ENCODE data around the gene ATF4. TPM values are rescaled to one million over a fixed set of nuclear protein-coding genes. Genes with fewer than 3 reads are reported as not detected.
"Not testable (repeated sequence)": the region's sequence is repeated elsewhere in the genome, so short reads cannot be mapped to it uniquely, and the experiment has no call there.

The ATF4 gene
- total RNA-seq, 1 experiment from 2014 or later, result 466 TPM

DNA sequence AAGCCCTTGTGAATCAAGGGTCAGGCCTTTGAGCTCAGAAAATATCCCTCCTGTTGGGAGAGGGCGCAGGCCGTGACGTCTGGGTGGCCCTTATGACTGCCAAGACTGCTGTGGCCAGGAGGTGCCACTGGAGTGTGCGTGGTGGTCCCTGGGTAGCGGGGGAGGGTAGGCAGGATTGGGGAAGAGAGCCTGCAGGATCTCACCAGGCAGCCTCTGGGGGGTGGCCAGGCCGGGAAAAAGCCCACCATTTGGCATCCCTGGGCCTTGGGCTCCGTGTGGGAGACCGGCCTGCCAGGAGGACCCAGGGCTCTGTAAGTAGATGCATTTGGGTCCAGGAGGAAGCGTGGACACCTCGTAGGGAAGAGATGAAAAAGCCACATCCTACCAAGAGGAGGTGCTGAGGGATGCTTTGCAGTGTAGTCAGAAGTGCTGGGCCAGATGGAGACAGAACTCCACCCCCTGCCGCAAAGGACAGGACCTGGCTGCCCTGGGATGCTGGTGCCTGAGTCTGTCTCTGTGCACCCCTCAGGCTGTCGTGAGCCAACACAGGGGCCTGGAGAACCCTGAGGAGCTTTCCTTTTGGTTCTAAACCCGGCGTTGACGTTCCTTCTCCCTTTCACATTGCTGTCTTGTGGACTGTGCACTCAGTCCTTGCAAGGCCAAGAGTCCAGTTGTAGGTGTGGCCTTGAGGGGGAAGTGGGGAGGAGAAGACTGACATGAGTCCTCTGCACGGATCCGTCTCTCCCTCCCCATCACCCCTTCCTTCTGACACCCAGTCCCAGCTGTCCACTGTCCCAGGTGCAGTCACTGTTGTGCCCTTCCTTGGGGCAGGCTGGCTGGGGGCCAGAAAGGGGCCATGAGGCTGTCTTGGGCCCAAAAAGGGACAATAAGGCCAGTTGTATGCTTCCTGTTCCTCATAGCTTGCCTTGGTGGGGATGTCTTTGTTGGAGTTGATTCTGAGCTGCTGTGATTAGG lies 31.0 kb upstream of the ATF4 start:
- DNase-seq (ENCODE audit: low read depth), result no peak

DNA sequence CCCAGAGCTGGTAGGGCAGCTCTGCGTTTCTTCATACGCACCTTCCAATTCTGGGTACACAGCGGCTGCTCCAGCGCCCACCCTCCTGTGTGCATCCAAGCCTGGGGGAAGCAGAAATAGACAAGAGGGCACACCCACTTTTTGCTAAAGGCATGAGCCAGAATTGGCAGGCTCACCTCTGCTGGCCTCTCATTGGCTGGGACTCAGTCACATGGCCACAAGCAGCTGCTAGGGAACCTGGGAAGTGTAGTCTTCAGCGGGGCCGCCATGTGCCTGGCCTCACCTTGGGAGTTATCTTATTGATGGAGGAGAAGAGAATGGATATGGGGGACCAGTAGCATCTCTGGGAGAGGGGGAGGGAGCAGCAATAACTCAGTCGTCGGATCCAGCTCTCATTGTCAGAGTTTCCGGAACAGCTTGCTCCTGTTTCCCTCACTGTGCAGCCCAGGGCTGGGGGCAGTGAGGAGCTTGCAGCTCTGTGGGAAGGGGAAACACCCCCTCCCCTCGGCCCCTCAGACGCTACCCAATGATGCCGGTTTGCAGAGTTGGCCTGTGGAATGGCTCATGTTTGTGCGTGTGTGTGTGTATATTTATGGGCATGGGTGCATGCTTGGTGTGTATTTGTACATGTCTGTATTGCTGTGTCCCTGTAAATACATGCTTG lies 30.1 kb upstream of the ATF4 start:
- DNase-seq (ENCODE audit: low read depth), result peak; percentile 73

DNA sequence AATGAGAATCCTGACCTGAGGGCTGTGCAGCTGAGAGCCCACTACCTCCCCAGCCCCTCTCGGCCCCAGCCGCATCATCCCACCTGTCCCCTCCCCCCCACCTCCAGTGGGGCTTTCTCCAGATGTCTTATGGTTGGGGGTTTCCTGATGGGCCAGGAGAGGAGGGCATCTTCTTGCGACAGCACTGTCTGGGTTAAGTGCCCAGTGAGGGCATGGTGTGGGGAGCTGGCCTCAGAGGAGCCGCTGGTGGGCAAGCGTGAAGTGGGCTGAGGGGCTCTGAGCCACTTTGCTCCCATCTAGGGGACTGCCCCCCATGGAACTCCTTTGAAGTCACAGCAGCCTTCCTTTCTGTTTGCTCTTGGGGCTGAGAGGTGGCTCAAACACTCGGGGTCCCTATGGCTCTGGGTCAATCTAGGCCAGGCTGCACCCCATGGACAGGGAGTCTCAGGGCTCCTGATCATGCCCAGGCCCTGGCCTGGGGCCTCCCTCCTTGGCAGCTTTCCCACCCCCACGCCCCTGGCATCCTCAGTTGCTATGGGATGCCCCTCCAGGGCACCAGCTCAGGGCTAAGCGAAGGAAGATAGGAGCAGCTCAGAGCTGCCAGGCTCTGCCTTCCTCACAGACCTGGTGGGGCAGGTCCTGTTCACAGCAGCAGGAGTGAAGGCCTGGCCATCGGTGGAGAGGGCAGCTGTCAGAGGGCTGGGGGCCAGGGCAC lies 29.2 kb upstream of the ATF4 start:
- no peak for DNase-seq (ENCODE audit: low read depth)

DNA sequence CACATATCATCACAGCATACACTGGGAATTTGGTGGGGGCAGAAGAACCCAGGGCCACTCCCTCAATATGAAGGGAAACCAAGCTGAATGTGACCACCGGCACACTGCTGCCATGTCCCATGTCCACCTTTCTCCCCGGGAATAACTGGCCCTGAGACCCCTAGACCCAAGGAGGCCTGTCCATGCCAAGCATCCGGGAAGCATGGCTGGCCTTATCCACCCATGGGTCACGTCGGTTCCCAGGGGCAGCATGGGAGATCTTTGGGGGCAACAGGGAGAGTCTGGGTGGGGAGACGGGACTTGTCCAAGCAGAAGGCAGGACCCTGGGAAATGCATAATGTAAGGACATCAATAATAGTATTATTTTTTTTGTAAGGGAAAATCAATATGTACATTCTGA lies 28.7 kb upstream of the ATF4 start:
- DNase-seq (ENCODE audit: low read depth), result no peak

DNA sequence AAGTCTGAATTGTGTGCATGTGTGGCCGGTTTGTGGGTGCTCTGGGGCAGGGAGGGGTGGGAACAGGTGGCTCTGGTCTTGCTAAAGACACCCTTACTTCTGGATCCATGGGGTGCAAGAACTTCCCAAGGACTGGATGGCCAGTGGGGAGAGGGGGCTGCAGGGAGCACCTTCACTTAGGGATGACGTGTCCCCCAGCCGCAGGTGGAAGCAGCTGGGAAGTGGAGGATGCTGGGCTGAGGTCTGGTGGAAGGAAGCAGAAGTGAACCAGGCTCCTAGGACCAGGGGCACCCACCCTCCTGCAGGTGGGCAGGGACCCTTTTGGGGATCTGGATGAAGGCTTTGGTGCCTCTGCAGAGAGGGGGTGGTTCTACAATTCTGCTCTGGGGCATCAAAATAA lies 28.2 kb upstream of the ATF4 start:
- no peak for DNase-seq (ENCODE audit: low read depth)

DNA sequence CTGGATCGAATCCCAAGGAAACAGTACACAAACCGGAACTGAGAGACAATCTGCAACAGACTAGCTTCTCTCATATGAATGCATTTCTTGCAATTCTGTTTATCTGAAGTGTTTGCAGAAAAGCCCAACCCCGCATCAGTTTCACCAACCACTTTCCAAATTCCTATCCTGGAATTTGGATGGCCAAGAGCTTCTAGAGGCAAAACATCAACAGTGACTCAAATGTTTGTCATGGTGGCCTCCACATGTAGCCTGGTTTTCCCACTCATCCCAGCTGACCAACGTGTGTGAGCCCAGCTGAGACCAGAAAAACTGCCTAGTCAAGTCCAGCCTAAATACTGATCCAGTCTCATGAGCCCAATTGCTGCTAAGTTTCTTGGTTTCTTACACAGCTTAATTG lies 26.6 kb upstream of the ATF4 start:
- peak; percentile 50 for DNase-seq (ENCODE audit: low read depth)

DNA sequence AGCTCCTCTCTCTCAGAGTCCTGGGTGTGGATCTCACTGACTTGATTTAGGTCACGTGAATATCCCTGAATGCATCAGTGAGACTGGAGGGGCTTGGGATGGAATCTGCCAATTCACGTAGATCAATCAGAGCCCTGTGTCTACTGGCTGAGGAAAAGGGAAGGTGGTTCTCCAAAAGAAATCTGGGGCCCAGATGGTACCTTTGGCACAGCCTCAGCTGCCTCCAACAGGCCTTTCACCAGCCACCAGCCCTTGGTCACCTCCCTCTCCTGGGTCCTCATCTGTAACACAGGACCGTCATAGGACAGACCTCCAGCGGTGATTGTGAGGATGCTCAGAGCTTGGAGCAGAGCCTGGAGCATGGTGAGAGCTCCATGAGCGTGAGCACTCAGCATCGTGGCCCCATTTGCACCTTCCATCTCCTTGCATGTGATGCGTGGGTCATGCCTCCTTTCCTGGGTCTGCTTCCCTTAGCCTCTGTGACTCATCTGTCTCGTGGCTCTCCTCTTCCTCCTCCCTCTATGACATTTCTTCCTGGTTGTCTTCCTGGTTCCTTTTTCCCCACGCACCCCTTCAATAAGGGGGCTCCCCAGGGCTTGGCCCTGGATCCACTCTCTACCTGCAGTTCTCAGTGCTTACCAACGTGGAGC lies 25.8 kb upstream of the ATF4 start:
- peak; percentile 49 for DNase-seq (ENCODE audit: low read depth)

DNA sequence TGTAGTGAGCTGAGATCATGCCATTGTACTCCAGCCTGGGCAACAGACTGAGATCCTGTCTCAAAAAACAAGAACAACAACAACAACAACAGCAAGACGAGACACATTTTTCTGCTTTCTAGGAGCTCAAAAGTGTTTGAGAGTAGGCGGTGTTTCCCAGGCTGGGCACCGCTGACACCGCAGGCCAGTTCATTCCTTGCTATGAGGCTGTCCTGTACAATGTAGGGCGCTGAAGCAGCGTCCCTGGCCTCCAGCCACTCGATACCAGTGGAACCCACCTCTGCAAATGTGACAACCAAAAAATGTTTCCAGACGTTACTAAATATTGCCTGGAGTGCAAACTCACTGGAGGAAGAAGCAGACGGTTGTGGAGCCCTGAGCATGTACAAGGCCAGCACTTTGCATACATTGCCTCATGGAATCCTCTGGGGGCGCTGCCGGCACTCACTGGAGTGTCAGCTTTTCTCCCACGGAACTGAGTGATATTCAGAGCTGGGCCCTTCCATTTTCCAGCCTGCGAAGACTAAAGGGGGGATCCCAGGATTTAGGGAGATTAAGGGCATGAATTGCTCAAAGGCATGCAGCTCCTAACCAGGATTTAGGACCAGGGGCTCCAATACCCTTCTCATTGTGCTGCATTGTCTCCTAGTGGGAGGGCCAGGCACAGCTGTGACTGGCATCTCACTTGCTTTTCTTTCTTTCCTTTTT lies 24.1 kb upstream of the ATF4 start:
- peak; percentile 46 for DNase-seq (ENCODE audit: low read depth)

DNA sequence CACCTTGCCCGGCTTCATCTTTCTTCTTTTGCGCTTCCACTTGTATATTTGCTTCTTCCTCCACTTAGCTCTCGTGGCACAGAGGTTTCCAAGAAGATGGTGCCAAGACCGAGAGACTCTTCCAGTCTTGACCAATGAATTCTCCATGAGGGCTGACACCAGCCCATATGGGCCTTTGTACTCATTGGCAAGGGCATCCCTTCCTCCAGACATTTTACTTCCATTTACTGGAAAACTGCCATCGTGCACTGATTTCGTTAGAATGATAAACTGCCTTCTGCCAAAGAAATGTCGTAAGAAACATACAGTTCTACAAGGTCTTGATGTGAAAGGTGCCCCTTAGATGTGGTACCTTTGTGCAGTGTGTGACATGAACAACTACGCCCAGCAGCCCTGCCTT lies 22.9 kb upstream of the ATF4 start:
- DNase-seq (ENCODE audit: low read depth), result no peak

DNA sequence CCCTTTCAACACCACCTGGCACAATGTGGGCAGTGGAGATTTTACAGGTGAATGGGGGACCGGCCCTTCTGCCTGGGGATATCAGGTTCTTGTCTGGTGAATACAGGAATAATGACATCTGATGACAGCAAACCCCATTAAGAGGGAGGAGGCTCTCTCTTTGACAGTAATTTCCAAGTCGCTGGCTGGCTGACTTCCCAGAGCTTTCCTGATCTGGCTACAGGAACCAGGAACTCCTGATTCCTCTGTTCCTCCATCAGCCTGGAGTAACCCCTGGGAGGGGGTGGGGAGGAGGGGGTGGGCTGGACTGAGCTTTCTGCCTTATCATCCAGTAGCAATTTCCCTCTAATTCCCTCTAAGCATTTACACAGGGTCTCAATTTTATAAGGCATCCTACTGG lies 22.0 kb upstream of the ATF4 start:
- DNase-seq (ENCODE audit: low read depth), result no peak

DNA sequence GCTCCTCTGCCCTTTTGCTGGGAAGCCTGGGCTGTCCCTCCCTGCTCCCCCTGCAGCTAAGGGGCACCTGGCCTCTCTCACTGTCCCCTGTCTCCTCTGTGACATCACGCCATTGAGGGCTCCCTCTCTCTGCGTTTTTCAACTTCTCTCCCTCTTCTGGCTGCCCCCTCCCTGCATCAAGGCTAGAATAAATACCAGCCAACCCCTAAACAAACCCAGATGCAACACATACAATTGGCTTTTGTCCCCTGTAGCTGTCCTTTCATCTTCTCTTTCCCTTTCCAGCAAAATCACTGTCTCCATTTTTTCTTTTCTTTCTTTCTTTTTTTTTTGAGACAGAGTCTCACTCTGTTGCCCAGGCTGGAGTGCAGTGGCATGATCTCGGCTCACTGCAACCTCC lies 21.6 kb upstream of the ATF4 start:
- DNase-seq (ENCODE audit: low read depth), result no peak

DNA sequence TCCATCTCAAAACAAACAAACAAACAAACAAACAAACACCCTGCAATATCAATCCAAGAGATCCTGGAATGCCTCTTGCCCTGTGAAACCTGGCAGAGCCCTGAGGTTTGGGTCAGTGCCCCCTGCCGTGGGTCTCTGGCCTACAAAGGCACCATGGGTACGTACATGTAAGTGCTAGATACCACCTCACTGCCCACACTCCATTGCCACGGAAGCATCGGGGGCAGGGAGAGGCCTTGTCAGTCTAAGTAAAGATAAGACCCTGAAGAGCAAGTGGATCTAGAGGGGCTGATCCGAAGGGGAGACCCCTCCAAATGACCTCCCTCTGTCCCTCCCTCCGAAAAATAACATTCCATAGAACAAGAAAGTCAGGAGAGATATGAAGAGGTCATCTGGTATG lies 20.3 kb upstream of the ATF4 start:
- no peak for DNase-seq (ENCODE audit: low read depth)

DNA sequence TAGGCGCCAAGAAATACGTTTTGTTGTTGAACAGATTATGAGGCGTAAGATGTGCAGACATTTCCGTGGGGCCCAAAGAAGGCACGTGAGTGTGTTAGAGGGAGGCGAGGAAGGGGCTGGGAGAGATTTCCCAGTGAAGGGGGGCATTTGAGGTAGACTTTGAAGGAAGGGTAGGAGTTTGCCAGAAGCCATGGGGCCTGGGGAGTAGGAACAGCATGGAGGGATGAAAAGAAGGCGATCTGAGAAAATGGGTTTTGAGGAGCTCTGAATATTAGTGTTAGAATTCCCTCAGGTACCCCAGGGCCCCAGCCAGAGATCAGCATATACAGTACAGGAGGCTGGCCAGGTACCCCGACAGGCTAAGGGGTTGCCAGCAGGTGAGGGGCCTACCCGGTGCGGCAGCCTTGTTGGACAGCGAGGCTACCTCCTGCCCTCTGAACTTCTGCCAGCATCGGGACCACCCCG lies 18.7 kb upstream of the ATF4 start:
- DNase-seq (ENCODE audit: low read depth), result no peak

DNA sequence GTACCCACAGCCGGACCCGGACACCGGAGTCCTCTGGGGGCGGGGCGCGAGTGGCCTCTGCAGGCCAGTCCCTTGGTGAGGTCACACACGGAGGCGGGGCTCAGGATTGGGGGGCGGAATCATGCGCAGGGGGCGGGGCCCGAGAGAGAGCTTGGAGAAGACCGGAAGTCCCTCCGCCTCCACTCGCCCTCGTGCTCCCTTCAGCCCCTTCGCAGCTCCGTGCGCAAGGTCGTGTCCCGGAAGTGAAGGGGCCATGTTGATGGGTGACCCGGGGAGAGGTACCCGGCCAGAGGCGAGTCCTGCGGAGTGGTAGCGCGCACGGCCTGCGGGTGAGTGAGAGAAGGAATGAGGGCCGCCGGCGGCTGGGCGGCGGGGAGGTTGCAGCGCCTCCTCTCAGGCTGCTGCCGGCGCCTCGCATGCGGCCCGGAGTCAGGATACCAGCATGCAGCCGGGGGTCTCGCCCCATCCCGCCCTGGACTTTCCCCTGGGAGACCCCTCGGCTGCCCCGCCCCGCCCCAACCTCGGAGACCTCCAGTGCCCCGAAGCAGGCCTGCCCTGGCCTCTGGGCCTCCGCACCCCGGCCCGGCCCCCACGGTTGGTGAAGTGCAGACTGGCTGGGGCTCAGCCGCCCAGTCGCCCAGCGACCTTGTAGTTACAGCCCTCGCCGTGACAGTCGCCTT lies 18.1 kb upstream of the ATF4 start, which contains the start of gene MIEF1:
MIEF1 (plus strand) TSS at position 182 of the 680 bp plus-strand sequence. CDS start 9,005 bp downstream, outside the sequence.
- DNase-seq (ENCODE audit: low read depth), result peak; percentile 90

DNA sequence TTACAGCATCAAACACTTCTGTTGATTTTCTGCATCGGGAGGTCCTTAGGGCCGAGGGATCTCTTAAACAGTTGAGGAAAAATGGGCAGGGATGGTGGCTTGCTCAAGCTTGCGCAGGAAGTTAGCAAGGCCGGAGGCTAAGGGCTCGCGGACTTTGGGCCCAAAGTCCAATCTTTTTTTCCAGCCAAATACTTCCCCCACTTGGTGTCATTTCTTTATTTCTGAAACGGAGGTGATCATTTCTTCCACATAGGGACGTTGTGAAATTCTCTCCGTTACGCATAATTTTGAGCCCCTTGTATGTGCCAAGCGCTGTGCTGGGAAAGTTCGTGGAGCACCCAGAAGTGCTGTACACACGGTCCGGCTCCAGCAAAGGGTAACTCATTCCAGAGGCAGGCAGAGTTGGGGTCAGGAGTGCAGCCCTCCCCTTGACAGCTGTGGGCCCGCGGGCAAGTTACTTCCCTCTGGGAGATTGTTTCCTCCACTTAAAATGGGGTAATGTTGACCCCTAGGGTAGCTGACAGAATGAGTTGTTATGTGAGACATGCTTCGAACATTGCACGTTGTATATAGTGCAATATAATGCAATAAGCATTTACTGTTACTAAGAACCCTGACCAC lies 17.5 kb upstream of the ATF4 start:
- DNase-seq (ENCODE audit: low read depth), result no peak

DNA sequence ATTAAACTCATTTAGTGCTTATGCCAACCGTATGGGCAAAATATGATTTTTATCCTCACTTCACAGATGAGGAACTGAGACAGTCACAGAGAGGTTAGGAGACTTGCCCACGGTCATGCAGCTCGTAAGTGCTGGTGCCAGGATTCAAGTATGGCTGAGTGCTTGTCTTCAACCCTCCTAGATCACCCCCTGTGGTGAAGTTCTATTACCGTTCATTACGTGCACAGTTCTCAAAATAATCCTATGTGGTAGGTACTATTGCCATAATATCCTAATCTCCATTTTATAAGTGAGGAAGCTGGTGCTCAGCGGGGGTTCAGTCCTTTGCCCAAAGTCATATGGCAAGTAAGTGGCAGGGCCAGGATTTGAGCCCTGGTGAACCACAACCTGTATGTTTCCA lies 16.7 kb upstream of the ATF4 start:
- no peak for DNase-seq (ENCODE audit: low read depth)

DNA sequence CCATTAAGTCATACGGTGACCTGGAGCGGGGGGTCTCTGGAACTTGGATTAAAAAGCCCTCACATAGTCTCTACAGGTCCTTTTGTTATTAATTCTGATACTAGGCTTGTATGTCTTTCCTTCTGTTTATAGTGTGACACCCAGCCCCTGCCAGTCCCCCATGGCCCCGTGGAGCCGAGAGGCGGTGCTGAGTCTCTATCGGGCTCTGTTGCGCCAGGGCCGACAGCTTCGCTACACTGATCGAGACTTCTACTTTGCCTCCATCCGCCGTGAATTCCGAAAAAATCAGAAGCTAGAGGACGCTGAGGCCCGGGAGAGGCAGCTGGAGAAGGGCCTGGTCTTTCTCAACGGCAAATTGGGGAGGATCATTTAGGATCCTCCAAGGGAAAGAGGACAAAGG lies 16.3 kb upstream of the ATF4 start:
- no peak for DNase-seq (ENCODE audit: low read depth)

DNA sequence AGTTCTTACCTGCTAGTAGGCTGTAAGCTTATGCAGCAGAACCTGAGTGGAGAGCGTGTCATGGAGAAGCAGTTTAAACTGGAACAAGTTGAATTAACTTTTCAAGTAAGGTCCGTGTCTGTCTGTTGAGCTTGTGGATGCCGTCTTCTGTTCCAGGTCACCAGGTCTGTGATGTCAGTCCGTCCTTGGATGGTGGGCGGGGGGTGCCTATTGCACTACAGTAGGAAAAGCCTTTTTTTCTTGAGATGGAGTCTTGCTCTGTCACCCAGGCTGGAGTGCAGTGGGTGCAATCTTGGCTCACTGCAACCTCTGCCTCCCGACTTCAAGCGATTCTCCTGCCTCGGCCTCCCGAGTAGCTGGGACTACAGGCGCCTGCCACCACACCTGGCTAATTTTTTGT lies 13.3 kb upstream of the ATF4 start:
- DNase-seq (ENCODE audit: low read depth), result not testable (repeated sequence)

DNA sequence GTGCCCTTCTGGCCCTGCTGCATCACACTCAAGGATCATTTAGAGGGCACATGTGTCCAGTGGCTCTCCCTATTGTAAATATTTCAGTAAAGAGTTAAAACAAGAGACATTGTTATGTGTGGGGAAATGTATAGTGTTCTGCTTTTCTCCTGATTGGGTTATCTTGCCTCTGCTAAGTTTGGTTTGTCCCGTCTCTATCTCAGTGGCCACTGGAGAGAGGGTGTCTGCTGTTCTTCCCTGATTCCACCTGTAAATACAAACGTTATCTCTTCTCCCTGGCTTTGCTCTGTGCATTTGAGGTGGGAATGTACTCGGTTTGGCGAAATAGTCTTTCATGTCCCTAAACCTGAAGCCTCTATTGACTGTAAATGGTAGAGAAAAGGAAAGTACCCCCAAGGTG lies 12.0 kb upstream of the ATF4 start:
- DNase-seq (ENCODE audit: low read depth), result no peak
